ENCODE results near the gene MARCHF4. TPM values are rescaled to one million over a fixed set of nuclear protein-coding genes. Genes with fewer than 3 reads are reported as not detected.
A peak's percentile ranks its signal among the peaks of the same experiment; 100 is the strongest.

MARCHF4 gene
- total RNA-seq, 4 donors from 2014 or later = 0.15 TPM; not detected in 3

GRCh38 chr2:216379977-216380376 is 7.7 kb upstream of the MARCHF4 start:
- TF ChIP-seq POLR2A (IDR thresholded peaks at IDR 0.05) (no peak), CTCF (IDR thresholded peaks at IDR 0.05) (no peak)
- Histone ChIP-seq H3K27ac (no peak overlapping the region), H3K4me3 (replicated peaks in 1 of 3) (no peak overlapping the region), H3K9me3 (no peaks in the 10 kb centered on the region), H3K36me3 (no peaks in the 10 kb centered on the region), H3K4me1 (no peaks in the 10 kb centered on the region), H3K27me3 (no peaks in the 10 kb centered on the region)
- intact Hi-C loops (cut with DNase I) = no loop called here
- 73 to 84% methylated on average over 4 to 5 of the region's 5 CpGs for WGBS, 2 donors
- DNase-seq = no peak

GRCh38 chr2:216375286-216375685 is 3.0 kb upstream of the MARCHF4 start:
- Histone ChIP-seq H3K9me3 (no peaks in the 10 kb centered on the region), H3K4me1 (peaks cover 14 to 16% of the 10 kb centered on the region in 2 donors), H3K4me3 (replicated peaks in 1 of 3) (no peak overlapping the region), H3K36me3 (no peaks in the 10 kb centered on the region), H3K27me3 (no peaks in the 10 kb centered on the region), H3K27ac (no peak overlapping the region)
- 84 to 87% methylated on average over 1 of the region's 1 CpG for WGBS, 2 donors
- intact Hi-C loops (cut with DNase I) = no loop called here
- DNase-seq = no peak
- TF ChIP-seq POLR2A (IDR thresholded peaks at IDR 0.05) (no peak), CTCF (IDR thresholded peaks at IDR 0.05) (no peak)

- TF ChIP-seq CTCF (IDR thresholded peaks at IDR 0.05) = no peak
- no peak for TF ChIP-seq POLR2A (IDR thresholded peaks at IDR 0.05)
- intact Hi-C loops (cut with DNase I) = no loop called here
Measured at GRCh38 chr2:216373896-216374295, 1.6 kb upstream of the MARCHF4 start.

GRCh38 chr2:216372761-216373291 is 543 bp upstream of the MARCHF4 start:
- intact Hi-C loops (cut with DNase I) = no loop called here
- Histone ChIP-seq H3K9me3 (no peaks in the 10 kb centered on the region), H3K4me1 (peaks cover 14 to 16% of the 10 kb centered on the region in 2 donors), H3K36me3 (no peaks in the 10 kb centered on the region), H3K4me3 (replicated peaks in 1 of 3) (no peak overlapping the region), H3K27me3 (no peaks in the 10 kb centered on the region), H3K27ac (no peak overlapping the region)
- WGBS, 2 donors = 29 to 32% methylated on average over 6 of the region's 6 CpGs
- no peak for DNase-seq
- no peak for TF ChIP-seq POLR2A (IDR thresholded peaks at IDR 0.05)
- TF ChIP-seq CTCF (IDR thresholded peaks at IDR 0.05) = no peak

More at GRCh38 chr2:216373896-216374295, 1.6 kb upstream of the MARCHF4 start:
- H3K36me3 ChIP-seq = no peaks in the 10 kb centered on the region
- H3K27me3 ChIP-seq = no peaks in the 10 kb centered on the region
- H3K4me1 ChIP-seq = peaks cover 14 to 16% of the 10 kb centered on the region in 2 donors
- H3K27ac ChIP-seq = no peak overlapping the region
- no peak overlapping the region for H3K4me3 ChIP-seq (replicated peaks in 1 of 3)
- no peak for DNase-seq
- H3K9me3 ChIP-seq = no peaks in the 10 kb centered on the region

GRCh38 chr2:216370961-216371712 is 1.1 kb downstream of the MARCHF4 start:
- H3K27me3 ChIP-seq = no peaks in the 10 kb centered on the region
- DNase-seq = no peak

More at GRCh38 chr2:216370961-216371712, 1.1 kb downstream of the MARCHF4 start:
- Histone ChIP-seq H3K9me3 (no peaks in the 10 kb centered on the region), H3K4me3 (replicated peaks in 1 of 3) (peak overlapping the region in 1 of 3 donors; percentile 14), H3K36me3 (no peaks in the 10 kb centered on the region), H3K27ac (no peak overlapping the region), H3K4me1 (peaks cover 14 to 16% of the 10 kb centered on the region in 2 donors)
- 3 to 5% methylated on average over 15 to 25 of the region's 53 CpGs for WGBS, 2 donors
- intact Hi-C loops (cut with DNase I) = no loop called here
- TF ChIP-seq POLR2A (IDR thresholded peaks at IDR 0.05) = no peak
- TF ChIP-seq CTCF (IDR thresholded peaks at IDR 0.05) = no peak

Data from thyroid gland (tissue), 4 donors.